CD4-positive, alpha-beta T cell treated with Interleukin-6 for 4 hours (primary cell): ENCODE measurements around the gene LYPD4.
A peak's percentile ranks its signal among the peaks of the same experiment; 100 is the strongest.

Experiments used
- DNase-seq: peaks from one replicate; pipeline ENCODE4 v3.0.0-alpha.2; 2020; ENCODE audit warnings: mixed read lengths

The LYPD4 gene

DNA sequence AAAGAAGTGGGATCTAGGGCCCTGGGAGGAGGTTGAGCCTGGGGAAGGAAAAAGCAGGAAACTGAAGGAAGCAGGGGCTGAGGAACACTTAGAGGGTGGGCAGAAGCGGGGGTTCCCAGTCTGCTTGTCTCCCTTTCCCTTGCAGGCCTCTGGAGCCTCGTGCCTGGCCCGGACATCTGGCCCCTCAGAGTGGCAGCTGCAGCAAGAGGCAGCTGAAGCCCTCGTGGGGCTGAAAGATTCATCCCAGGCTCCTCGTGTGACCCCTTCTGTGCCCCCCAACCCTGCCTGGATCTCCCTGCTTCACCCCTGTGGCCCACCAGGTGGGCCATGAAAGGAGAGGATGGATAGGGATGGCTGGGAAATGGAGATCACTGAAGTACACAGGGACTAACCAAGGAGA lies 5.9 kb upstream of the LYPD4 start:
- DNase-seq: no peak

DNA sequence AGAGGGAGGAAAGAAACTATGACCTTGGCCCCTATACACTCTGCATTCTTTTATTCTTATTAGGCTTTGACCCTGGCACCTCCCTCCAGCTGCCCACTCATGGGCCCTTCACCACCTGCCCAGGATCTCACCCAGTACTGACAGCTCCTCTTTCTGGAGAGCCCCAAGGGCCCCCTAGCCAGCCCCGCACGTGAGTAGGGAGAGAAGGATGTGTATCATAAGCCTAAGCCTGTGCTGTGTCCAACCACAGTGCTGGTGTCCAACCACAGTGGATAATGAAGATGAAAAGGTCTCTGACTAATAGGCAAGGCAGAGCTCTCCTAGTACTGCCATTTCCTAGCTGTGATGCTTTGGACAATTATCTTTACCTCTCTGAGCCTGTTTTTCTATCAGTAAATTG lies 4.6 kb upstream of the LYPD4 start:
- DNase-seq: no peak

DNA sequence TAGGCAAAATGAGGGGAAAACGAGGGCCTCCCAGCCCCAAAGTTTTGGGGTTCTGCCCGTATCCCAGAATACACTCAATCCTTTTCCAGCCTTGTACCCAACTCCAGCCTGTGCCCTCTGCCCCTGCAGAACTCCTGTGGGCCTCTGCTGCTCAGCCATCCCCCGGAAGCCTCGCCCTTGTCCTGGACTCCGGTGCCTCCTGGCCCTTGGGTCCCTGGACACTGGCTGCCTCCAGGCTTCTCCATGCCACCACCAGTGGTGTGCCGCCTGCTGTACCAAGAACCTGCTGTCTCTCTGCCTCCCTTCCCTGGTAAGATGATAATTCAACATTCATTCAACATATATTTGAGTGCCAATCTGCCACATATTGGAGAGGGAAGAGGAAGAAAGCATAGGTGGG lies 4.2 kb upstream of the LYPD4 start:
- no peak for DNase-seq

DNA sequence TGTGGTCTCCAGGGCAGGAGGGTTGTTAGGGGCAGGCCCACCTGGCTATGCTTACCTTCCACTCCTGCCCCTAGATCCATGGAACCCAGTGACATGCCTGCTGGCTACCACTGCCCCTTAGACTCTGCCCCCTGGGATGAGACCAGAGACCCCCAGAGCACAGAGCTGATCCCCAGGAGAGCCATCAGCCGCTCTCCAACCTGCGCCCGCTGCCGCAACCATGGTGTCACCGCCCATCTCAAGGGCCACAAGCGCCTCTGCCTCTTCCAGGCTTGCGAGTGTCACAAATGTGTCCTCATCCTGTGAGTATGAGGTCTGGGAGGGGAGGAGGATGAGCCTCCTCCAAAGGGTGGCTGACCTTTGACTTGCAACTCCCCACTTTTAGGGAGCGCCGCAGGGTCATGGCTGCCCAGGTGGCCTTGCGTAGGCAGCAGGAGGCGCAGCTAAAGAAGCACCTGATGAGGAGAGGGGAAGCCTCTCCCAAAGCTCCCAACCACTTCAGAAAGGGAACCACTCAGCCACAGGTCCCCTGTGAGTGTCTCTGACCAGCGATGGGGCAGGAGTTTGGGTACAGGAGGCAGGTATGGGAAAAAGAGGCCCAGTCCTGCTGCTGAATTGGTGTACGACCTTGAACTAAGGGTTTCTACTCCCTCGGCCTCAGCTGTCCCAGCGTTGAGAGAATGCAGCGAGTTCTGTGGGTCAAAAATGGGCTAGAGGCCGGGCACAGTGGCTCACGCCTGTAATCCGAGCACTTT lies 3.0 kb upstream of the LYPD4 start:
- no peak for DNase-seq

DNA sequence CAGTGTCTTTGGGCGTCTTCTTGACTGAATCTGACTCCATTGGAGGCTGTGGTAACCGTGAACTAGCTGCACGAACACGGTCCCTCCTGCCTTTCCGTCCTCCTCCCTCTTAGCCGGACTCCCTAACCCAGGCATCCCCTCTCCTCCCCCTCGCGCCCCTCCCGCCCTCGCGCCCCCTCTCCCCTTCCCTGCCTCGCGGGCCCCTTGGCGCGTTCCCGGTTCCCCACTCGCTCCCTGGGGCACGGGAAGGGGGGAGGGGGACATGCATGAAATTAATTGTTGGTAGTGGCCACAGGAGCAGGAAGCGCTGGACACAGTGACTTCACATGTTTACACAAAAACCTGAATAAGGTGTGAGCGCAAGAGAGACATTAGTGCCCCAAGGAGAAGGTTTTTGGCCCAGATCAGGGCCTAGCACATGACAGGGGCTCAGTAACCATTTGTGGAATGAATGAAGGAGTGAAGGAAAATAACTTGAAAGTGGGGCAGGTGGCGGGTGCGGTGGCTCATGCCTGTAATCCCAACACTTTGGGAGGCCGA lies 638 bp upstream of the LYPD4 start:
- DNase-seq: no peak

DNA sequence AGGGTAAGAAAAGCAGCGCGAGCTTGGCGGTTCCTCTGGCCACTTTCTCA lies 343 bp upstream of the LYPD4 start, which contains the start of gene DMRTC2:
DMRTC2 (plus strand) TSS at position 42 of the 50 bp plus-strand sequence. CDS start 2,387 bp downstream, outside the sequence.
- no peak for DNase-seq

DNA sequence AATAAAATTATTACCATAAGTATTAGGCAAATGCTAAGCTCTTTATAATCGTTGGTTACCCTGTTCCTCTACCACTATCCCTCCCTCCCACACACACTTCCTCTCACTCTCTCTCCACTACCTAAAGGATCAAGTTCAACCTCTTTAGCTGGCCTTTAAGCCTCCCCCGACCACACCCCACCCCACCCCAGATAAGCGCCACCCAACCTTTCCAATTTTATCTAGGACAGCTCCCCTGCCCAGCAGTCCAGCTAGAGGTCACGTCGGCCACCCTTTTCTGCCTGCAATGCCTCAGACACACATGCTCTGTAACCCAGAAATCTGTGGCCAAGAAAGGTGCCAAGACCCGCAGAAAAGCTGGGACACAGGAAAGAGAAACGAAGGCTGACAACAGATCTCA lies 1.1 kb downstream of the LYPD4 start:
- no peak for DNase-seq

DNA sequence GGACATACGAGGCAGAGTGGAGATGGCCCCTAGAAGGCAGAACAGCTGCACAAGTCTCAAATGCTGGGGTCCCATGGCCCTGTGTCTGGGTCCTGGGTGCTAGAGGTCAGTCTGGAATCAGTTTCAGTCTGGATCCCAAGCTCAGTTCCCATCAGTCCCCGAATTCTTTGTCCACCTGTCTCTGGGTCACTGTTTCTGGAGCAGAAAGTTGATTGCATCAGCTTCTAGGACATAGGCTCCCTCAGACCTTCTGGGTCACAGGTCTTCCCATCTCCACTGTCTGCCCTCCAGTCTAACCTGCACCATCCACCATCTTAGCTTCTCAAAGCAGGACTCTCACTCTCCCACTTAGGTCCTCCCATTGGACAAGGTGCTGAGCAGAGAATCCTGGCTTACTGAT lies 5.3 kb downstream of the LYPD4 start:
- no peak for DNase-seq

DNA sequence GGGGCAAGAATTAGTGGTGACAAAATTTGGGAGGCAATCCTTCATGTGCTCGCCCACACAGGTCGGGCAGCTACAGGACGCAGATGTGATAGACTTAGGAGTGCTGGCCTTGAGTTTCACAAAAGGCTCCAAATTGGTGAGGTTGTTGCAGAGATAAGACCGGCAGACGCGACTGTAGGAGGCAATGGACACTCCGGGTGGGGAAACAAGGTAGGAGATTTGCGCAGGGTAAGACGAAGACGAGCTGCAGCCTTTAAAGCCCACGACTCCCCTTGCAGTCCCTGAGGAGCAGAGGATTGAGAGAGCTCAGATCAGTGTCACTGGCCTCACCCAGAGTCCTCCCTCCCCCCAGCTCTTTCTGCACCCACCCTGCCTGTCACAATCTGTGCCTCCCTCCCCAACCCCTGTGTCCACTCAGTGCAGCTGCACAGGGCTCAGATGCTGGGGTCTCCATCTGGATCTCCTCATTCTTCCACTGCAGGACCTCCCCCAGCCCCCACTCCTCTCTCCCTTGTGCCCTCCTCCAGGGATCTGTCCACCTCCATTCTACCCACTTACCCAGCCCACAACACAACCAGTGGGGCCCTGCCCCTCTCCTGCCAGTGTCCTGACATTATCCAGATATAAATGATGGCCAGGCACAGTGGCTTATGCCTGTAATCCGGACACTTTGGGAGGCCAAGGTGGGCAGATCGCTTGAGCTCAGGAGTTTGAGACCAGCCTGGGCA lies 6.3 kb downstream of the LYPD4 start:
- DNase-seq: no peak

DNA sequence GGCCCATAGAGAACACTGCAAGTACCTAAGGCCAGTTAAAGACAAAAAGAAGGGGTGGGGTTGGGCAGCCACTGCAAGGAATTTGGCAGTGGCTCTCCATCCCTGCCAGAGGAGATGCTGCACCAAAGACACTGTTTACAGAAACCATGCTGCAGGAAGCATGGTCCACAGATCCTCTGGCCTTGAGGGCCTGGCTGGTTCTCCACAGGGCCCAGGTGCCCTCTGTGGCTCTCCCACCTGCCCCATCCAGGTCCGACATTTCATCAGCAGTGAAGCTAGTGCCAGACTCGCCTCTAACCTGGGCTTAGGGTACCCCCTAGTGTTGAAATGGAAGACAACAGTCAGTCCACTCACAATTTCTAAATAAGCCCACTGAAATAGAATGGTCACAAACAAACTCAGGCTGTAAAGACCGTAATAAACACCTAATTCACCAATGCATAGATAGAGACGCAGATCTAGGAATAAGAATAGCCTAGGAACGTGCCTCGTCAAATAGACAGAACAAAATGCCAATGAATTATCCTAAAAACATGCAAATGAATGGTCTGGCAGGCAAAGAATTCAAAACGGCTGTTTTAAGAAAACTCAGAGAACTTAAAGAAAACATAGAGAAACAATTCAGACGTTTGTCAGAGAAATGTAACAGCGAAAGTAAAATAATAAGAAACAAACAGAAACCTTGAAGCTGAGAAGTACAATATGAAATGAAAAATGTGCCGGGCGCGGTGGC lies 23.3 kb downstream of the LYPD4 start:
- DNase-seq: peak; percentile 54

DNA sequence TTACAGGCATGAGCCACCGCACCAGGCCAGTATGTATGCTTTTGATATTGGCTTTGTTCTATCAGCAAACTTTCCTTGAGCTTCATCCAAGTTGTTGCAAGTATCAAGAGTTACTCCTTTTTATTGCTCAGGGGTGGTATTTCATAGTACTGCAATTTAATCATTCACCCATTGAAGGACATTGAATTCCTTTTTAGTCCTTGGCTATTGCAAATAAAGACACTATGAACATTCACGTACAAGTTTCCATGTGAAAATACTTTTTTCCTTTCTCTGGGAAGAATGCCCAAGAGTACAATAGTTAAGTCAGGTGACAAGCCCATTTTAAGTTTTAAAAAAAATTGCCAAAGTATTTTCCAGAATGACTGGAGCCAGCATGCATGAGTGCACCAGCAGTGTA lies 27.7 kb downstream of the LYPD4 start:
- no peak for DNase-seq

DNA sequence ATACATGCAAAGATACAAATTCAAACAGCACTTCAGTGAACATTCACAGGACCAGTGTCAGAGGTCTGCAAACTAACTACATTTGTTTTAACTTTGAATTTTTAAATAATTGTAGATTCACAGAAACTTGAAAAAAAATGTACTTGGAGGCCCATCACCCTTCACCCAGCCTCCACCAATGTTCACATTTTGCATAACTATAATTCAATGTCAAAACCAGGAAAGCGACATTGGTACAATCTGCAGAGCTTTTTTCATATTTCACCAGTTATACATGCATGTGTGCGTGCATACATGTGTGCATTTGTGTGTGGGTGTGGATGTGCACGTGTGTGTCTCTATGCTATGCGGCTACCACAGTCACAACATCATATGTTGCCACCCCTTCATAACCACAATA lies 29.2 kb downstream of the LYPD4 start:
- DNase-seq: no peak

DNA sequence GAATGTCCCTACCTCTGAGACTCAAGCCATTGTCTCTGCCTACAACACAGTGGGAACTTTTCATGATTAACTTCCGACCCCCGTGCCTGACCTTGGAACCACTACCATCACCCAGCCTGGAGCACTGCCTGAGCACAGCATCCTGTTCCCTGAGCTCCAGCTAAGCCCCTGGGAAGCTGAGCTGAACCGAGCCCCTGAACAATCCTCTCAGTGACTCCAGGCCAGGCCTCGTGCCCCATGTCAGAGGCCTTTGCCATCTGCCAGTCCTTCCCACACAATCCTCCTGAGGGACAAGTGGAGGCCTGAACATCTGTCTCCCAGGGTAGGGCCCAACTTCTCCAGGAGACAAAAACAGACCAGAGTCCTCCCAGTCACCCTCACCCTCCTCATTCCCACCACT lies 30.6 kb downstream of the LYPD4 start:
- no peak for DNase-seq

DNA sequence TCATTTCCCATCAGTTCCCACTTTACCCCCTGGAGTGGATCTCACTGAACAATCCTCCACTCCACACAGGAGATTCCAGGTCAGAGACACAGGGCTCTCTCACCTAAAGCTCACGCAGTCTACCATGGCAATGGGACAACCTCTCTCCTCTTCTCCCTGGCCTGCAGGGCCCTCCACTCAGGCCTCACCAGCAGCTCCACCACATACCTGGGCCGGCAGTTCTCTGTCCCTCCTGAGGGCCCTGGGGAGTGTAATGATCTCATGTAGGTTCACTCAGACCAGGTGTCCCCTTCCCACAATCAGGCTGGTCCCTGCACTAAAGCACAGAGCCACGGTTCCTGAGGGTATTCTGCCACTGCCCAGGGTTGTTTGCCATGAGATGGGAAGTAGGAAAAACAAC lies 32.5 kb downstream of the LYPD4 start:
- no peak for DNase-seq

DNA sequence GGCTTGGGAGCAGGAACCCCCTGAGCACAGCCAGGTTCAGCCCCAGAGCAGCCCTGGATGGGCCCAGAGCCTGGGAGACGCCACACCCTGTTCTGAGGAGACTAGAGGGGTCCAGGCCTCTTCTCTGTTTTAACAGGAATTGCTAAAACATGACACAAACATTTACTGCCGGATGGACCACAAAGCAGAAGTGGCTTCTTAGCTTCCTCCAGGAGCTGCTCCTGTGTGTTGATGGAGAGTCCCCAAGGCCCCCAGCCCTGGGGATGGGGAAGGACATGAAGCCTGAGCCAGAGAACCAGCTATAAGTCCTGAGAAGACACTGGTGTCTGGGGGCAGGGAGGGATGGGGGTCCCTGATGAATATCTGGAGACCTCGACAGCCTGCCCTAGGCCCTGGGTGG lies 33.4 kb downstream of the LYPD4 start:
- DNase-seq: no peak

DNA sequence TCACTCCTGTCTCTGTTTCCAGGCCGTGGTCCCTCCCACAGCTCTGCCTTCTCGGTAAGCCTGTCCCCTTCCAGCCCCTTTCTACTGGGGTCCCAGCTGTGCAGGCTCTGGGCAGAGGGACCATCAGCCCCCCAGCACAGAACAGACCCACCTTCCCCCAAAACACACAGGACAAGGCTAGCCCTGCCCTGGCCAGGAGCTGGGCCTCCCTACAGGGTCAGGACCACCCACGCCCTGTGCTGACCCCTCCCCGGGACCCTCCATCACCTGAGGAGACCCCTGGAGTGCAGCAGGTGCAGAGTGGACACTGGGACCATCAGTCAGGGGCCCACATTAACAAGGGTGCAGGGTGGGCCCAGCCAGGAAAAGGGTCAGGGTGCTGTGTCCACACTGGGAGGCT lies 34.2 kb downstream of the LYPD4 start:
- DNase-seq: no peak

DNA sequence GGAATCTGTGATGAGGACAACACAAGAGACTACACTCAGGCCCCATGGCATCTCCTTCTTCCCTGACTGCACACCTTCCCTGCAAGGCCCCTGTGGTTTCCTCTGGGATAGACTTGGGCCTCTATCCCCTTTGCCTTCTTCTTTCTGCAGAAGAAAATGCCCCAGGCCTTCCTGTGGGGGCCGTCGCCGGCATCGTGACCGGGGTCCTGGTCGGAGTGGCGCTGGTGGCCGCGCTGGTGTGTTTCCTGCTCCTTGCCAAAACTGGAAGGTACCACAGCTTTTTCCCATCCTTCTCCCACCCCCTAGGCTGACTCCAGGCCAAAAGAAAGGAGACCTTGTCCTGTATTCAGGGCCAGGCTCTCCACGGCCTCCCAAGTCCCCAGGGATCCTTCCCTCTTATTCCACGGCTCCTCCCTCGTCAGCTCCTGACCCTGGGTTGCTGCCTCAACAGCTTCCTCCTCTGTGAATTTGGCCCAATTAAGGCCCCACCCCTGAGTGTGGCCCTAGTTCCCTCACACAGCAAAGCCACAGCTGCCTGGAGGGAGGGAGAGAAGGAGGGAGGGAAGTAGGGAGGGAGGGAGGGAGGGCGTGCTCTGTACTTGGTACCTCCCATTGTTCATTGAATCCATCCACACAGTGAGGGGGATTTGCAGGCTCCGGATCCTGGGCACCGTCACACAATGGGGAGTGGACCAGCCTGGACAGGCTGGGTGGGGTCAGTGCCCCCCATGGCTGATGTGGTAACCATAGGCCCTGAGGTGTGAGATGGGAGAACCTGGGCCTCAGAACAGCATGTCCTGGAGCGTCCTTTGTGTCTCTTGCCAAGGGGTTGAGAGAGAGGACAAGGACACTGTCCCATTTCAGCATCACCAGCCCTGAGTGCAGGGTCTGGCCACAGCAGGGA lies 35.6 kb downstream of the LYPD4 start:
- DNase-seq: no peak

DNA sequence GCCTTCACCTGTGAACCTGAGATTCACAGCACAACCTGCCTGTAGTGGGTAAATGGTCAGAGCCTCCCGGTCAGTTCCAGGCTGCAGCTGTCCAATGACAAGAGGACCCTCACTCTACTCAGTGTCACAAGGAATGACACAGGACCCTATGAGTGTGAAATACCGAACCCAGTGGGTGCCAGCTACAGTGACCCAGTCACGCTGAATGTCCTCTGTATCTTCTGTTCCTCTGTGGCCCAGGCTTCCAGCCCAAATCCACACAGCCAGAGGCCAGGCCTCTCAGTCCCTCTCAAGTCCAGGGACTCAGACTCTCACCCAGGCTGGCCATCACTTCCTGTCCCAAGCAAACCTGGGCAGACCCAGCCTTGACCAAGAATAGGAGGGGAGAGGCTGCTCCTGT lies 37.3 kb downstream of the LYPD4 start:
- DNase-seq: no peak

DNA sequence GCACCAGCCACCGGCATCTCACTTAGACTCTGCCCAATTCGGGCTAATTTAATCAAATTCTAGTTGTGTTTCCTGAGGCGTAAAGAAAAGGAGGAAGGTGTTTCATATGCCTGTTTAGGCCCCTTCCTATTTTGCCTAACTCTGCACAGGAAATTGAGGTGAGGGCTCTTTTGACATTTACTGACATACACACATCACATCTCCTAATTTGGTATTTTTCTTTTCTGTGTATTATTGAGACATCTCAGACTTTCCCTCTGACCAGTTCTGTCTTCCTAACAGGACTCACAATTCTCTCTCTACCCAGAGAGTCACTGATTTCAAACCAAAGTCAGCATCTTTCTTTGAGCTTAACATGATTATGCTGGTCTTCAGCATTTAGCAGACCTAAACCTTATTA lies 40.1 kb downstream of the LYPD4 start:
- no peak for DNase-seq

DNA sequence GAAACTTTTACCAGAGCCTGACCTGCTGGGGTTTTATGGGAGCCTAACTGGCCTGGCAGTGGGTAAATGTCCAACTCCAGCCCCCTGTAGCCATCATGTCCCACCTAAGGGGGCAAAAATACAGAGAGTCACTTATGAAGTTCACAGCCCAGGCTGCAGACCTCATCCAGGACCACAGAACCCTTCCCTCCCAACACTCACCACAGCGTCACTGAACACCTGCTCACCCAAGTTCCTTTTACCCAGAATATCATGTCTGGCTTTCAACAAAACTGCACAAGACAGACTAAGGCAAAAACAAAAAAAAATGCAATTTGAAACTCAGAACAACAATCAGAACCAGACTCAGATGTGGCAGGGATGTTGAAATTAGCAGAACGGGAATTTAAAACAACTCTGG lies 41.7 kb downstream of the LYPD4 start:
- DNase-seq: no peak

DNA sequence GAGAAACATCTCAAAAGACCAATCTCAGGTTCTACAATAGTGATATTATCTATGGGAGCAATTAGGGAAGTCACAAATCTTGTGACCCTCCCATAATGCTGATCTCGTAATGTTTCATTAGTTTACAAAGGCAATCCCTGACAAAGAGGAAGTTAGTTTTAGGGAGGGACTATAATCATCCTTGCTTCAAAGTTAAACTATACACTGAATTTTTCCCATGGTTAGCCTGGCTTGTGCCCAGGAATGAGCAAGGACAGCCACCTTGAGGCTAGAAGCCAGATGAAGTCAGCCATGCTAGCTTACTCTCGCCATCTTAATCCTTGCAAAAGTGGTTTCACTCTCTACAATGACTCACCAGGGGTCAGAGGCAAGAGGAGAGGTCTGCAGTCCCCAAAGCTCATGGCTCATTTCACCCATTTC lies 42.7 kb downstream of the LYPD4 start:
- DNase-seq: no peak

DNA sequence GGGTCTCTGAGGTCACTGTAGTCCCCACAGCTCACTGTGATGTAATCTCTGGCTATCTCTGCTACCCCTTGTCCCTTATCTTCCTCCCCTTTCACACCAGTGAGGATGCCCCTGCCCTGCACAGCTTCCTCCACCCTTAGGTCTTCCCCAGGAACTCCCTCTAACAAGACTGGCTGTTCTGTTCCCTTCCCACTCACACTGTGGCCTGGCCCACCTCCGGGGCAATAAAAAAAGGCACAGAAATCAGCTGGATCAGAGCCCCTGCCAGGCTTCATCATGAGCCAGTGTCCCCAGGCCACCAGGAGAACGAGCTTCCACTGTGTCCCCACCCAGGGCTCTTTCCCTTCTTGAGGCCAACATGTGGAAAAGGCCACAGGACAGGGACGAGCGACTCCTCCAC lies 43.5 kb downstream of the LYPD4 start:
- no peak for DNase-seq

DNA sequence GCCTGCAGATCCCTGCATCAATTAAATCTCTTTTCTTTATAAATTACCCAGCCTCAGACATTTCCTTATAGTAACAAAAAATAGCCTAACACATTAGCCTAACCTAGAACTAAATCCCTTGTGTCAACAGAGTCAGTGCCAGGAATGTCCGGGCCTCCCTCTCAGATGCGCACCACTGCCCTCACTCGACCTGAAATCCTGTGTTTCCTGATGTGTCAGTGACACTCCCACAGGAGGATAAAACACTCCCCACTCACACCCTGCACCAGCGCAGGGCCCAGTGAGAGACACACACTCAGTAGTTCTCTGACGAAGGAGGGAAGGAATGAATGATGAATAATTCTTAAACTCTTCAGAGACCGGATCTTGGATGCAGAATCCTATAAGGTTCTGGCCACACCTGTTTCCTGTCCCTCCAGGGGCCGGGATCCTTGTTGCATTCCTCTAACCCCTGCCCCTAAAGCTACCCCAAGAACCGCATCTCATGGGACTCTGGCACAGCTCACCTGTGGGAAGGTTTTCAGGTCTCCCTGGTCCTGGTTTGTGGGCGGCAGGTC lies 45.0 kb downstream of the LYPD4 start:
- no peak for DNase-seq
